Activated T-helper 9 cell treated with anti-CD3 and anti-CD28 coated beads, Interleukin-2, amount 50 U/mL, for 16 hours (primary cell): ENCODE results near the gene TMEM8B.
"Not testable (repeated sequence)": the region's sequence is repeated elsewhere in the genome, so short reads cannot be mapped to it uniquely, and the experiment has no call there.

Experiments used
- DNase-seq: peaks from one replicate; pipeline ENCODE4 v3.0.0-alpha.2; 2020; ENCODE audit warnings: low read depth

TMEM8B gene

GRCh38 chr9:35867538-35867937 lies 38.5 kb downstream of the TMEM8B start:
- DNase-seq, result no peak

- DNase-seq, result no peak
These were observed 39.9 kb downstream of the TMEM8B start for GRCh38 chr9:35868933-35869332.

DNA sequence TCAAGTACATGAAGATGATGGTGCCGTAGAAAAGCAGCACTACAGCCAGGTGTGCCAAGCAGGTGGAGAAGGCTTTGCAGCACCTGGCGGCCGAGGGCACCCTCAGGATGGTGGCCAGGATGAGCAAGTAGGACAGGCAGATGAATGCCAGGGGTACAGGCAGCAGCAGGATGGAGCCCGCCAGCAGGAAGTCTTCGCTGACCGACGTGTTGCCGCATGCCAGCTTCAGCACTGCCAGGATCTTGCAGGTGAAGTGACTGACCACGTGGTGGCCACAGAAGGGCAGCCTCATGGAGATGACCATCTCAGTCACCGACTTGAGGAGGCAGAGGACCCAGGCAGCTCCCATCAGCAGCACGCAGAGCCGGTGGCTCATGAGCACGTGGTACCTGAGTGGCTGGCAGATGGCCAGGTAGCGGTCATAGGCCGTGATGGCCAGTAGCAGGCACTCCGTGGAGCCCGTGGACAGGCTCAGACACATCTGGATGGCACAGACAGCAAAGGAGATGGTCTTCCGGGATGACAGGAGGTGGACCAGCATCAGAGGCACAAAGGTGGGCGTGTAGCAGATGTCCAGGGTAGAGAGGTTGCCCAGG lies 40.7 kb downstream of the TMEM8B start:
- no peak for DNase-seq

GRCh38 chr9:35870351-35870923 lies 41.4 kb downstream of the TMEM8B start, which contains the start of gene OR13J1:
Gene OR13J1, minus strand, starts transcription at chr9:35870401. Its CDS starts 0 bp downstream, at chr9:35870401.
- no peak for DNase-seq

DNA sequence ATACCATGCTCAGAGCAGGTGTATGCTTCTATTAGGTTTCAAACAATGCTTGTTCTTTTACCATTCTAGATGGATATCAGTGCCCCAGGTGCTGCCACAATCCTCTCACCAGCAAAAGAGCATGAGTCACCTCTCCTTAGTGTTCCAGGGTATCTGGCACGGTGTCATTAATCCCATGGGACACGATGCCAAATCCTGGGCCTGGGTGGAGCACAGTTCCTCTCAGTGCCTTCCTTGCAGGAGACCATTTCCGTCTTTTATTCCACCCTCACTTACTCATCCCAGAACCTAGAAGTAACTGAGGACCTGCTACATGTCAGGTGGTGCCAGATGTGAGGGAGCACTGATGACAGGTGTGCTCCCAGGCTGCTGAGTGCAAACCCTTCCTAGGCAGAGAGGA lies 42.5 kb downstream of the TMEM8B start:
- no peak for DNase-seq

DNA sequence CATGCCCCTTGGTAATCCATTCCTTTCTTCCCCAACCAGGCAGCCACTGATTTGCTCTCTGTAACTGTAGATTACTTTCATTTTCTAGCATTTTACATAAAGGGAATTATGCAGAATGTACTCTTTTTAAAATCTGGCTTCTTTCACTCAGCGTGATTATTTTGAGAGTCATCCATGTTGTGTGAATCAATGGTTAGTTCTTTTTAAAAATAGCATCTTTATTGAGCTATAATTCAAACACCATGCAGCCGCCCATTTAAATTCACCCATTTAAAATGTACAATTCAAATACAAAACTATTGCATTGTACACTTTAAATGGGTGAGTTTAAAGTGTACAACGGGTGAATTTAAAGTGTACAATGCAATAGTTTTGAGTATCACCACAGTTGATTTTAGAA lies 43.5 kb downstream of the TMEM8B start:
- DNase-seq, result no peak

DNA sequence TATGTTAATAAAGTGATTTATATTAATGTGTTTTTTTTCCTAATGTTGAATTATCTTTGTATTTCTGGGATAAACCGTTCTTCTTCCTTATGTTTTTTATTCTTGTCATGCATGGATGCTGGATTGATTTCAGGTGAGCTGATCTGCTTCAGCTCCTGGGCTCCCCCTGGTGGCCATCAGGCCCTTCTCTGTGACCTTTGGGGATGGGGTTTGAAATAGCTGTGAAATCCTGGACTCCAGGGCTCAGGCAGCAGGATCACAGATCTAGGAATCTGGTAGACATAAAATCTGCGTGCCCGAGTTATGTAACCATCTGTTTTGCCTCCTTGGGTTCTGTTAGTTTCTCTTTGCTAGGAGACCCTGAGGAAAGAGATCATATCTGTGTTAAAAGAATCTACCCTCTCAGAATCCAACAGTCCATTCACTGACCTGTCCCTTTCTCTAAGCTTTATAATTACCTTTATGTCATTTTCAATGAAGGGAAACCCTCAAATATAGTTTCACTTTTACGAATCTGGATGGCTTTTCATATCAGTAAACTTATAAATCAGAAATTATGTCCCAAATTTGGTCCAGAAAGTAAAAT lies 53.3 kb downstream of the TMEM8B start:
- DNase-seq, result peak; percentile 71

DNA sequence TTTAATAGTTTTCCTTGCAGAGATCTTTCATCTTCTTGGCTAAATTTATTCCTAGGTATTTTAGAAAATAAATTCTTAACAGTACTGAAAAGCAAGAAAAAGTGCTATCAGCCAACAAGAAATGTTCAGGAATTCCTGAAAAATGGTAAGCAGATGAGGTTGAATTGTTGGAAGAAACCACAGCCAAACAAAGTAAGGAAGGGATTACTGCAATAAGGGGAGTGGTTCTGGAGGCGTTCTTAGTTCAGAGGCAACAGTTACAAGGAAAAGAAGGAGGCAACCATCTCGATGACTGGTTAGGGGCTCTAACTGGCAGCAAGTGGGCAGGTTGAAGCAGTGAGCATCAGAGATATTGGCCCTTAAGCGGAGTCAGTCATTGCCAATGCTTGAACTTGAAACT lies 54.0 kb downstream of the TMEM8B start:
- no peak for DNase-seq

DNA sequence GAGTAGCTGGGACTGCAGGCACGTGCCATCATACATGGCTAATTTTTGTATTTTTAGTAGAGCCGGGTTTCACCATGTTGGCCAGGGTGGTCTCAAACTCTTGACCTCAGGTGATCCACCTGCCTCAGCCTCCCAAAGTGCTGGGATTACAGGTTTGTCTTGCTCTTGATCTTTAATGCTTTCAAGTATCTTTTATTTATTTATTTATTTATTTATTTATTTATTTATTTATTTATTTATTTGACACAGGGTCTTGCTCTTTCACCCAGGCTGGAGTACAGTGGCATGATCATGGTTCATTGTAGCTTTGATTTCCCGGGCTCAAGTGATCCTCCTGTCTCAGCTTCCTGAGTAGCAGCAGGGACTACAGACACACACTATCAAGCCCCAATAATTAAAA lies 55.9 kb downstream of the TMEM8B start:
- not testable (repeated sequence) for DNase-seq

DNA sequence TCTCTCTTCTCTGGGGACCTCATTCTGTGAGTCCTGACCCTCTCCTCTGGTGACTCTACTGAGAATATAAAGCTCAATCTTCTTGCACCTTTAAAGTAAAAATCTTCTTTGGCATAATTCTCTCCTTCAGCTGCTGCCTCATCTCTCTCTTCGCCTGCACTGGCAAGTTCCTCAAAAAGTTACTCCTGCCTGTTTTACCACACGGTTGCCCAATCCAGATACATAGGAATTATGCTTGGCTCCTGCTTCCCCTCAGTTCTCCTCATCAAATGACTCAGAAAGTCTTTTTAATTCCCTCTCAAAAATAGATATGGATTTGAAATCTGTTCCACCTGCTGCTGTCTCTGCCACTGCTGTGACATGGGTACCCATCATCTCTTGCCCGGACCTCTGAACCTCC lies 62.6 kb downstream of the TMEM8B start:
- DNase-seq, result no peak

GRCh38 chr9:35892051-35892450 lies 63.0 kb downstream of the TMEM8B start:
- no peak for DNase-seq

DNA sequence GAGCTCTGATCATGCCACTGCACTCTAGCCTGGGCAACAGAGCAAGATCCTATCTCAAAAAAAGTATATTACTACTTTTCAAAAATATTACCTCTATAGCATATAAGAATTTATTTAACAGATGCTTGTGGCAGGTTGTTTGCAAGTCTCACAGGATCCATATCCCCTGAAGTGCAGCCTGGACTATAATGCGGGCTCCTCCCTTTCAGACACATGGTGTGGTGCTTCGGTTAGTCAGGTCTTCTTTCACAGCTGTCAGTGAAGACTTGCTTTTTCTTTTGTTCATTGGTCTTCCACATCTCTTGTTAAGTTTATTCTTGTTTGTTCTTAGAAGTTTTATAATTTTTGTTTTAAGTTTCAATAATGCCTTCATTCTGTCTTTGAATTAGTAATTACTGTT lies 67.5 kb downstream of the TMEM8B start:
- DNase-seq, result no peak

GRCh38 chr9:35897376-35898099 lies 68.5 kb downstream of the TMEM8B start:
- DNase-seq, result not testable (repeated sequence)

DNA sequence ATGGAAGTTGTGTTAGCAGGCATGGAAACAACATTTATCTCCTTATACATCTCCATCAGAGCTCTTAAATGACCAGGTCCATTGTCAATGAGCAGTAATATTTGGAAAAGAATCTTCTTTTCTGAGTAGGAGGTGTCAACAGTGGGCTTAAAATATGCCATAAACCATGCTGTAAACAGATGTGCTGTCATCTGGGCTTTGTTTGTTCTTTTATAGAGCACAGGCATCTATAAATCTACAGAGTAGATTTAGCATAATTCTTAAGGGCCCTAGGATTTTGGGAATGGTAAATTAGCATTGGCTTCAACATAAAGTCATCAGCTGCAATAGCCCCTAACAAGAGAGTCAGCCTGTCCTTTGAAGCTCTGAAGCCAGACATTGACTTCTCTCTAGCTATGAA lies 69.3 kb downstream of the TMEM8B start:
- DNase-seq, result no peak

DNA sequence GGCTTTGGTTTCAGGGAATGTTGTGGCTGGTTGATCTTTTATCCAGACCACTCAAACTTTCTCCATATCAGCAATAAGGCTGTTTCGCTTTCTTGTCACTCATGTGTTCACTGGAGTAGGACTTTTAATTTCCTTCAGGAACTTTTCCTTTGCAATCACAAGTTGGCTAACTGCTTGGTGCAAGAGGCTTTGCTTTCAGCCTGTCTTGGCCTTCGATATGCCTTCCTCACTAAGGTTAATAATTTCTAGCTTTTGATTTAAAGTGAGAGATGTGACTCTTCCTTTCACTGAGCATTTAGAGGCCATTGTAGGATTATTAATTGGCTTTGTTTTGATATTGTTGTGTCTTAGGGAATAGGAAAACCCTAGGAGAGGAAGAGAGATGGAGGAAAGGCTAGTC lies 70.0 kb downstream of the TMEM8B start:
- DNase-seq, result no peak

DNA sequence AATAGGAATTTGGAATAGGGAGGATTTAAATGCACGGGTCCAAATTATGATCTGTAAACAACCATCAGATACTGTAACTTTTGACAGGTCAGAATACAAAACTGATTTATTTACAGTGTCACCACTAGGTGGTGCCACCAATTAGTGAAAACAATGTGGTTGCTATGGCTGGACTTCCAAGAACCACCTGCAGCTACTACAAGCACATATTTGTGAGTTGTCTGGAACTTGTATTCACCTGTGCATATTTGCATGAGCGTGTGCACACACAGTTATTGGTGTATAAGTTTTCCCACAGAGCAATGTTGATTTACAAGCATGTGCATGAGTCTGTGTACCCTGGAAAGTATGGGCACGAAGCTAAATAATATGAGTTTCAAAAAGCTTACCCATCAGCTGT lies 74.0 kb downstream of the TMEM8B start:
- DNase-seq, result no peak

GRCh38 chr9:35904338-35904737 lies 75.3 kb downstream of the TMEM8B start:
- DNase-seq, result no peak

- no peak for DNase-seq
These were observed 76.2 kb downstream of the TMEM8B start for GRCh38 chr9:35905051-35905781.

DNA sequence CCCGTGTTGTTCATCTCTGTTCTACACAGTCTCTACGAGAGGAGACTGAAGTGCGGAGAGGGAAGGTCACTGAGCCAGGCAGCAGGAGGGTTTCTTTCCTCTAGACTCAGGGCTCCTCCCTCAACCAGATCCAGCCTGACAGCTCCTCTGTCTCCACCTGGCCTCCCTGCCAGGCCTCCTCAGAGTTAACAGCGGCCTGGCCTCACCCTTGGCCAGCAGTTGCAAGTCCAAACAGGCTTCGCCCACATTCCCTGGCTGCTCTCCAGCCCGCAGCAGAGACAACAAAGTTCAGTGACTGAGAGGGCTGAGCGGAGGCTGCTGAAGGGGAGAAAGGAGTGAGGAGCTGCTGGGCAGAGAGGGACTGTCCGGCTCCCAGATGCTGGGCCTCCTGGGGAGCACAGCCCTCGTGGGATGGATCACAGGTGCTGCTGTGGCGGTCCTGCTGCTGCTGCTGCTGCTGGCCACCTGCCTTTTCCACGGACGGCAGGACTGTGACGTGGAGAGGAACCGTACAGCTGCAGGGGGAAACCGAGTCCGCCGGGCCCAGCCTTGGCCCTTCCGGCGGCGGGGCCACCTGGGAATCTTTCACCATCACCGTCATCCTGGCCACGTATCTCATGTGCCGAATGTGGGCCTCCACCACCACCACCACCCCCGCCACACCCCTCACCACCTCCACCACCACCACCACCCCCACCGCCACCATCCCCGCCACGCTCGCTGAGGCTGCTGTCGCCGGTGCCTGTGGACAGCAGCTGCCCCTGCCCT lies 77.1 kb downstream of the TMEM8B start, which contains the start of gene HRCT1:
Gene HRCT1, plus strand, starts transcription at position 291 of the 768 bp plus-strand sequence. Its CDS starts 86 bp downstream, at position 377.
- no peak for DNase-seq

GRCh38 chr9:35906923-35907699 lies 78.1 kb downstream of the TMEM8B start:
- DNase-seq, result no peak
